Tibial nerve (tissue), 3 donors: ENCODE results near the gene PXT1.

Source experiments
- CTCF ChIP-seq, 5 experiments: fragments of 200-600 bp in 3 of 5; fragments of 450-650 bp in 2 of 5; sonication (generic) in 3 of 5; IDR thresholded peaks; one replicate each; pipeline ENCODE4 v1.5.1; 2016 to 2019; ENCODE audit warnings: antibody characterized with exemption in 5 of 5, mild to moderate bottlenecking in 3 of 5, moderate library complexity in 2 of 5
- POLR2A ChIP-seq, 2 donors: fragments of 450-650 bp; IDR thresholded peaks; one replicate each; pipeline ENCODE4 v1.6.1; 2017; ENCODE audit warnings: antibody characterized with exemption in 2 of 2, mild to moderate bottlenecking in 2 of 2, moderate library complexity in 2 of 2

DNA sequence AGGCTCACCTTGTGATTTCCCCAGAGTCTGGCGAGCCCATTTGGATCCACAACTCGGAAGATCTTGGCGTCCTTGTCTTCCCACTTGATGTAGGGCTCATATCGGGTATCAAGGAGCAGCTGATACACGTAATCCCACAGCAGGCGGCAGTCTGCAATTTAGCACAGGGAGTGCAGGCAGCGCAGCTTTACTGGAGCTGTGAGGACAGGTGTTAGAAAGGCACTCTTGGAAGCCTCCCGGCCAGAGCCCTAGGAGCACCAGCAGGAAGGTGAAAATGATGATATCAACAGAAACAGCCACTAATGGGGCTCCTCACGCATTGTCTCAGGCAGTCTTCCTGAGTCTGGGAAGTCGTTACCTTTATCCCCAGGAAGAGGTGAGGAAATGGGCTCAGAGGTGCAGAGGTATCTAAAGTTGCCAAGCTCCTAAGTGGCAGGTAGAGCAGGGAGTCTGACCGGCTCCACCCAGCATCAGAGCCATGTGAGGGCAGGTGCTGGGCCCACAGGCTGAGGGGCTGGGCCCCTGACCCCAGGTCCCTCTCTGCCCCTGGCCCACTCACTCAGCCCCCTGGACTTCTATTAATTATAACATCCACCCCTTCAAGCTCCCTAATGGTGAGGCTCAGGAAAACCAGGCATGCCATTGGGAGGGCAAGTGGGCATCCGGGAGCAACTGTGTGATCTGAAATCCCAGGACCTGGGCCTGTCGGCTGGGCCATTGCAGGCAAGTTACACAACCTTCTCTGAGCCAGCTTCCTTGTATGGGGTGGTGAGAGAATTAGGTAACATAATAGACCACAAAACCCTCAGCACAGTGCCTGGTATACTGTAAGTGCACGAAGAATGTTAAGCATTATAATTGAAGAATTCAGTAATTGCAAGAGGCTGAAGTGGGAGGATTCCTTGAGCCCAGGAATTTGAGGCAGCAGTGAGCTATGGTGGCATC lies 73.5 kb downstream of the PXT1 start:
- TF ChIP-seq CTCF (IDR thresholded peaks at IDR 0.05), result no peak
- no peak for TF ChIP-seq POLR2A (IDR thresholded peaks at IDR 0.05)
